ENCODE data around the gene OSCP1. TPM values are rescaled to one million over a fixed set of nuclear protein-coding genes. Genes with fewer than 3 reads are reported as not detected.

The OSCP1 gene
- total RNA-seq, 1 donor from 2014 or later, result 13.9 TPM

DNA sequence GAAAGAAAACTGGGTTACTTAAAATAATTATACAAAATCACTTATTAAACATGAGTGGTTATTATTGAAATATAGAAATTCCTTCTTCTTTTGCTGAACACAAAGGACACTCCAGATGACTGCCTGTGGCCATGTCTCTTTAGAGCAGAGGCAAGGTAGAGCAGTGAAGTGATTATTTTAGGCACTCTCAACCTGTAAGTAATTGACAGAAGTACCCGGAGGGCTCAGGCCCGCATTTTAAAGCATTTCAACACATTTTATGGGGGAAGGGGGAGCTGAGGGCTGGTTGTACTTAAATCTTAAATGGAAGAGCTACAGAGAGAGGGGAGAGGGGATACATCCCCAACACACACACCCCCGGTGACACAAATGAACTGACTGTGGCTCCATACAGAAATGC lies 10.2 kb downstream of the OSCP1 start:
- no peaks in the 10 kb centered on the region for H3K36me3 ChIP-seq (ENCODE audit: control insufficient read depth, insufficient read depth, low read length)
- TF ChIP-seq, protein P1, sequence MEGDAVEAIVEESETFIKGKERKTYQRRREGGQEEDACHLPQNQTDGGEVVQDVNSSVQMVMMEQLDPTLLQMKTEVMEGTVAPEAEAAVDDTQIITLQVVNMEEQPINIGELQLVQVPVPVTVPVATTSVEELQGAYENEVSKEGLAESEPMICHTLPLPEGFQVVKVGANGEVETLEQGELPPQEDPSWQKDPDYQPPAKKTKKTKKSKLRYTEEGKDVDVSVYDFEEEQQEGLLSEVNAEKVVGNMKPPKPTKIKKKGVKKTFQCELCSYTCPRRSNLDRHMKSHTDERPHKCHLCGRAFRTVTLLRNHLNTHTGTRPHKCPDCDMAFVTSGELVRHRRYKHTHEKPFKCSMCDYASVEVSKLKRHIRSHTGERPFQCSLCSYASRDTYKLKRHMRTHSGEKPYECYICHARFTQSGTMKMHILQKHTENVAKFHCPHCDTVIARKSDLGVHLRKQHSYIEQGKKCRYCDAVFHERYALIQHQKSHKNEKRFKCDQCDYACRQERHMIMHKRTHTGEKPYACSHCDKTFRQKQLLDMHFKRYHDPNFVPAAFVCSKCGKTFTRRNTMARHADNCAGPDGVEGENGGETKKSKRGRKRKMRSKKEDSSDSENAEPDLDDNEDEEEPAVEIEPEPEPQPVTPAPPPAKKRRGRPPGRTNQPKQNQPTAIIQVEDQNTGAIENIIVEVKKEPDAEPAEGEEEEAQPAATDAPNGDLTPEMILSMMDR (IDR thresholded peaks at IDR 0.05; ENCODE audit: insufficient read depth, low read length, poor library complexity, severe bottlenecking), result no peak
- DNase-seq (ENCODE audit: low read depth), result no peak

DNA sequence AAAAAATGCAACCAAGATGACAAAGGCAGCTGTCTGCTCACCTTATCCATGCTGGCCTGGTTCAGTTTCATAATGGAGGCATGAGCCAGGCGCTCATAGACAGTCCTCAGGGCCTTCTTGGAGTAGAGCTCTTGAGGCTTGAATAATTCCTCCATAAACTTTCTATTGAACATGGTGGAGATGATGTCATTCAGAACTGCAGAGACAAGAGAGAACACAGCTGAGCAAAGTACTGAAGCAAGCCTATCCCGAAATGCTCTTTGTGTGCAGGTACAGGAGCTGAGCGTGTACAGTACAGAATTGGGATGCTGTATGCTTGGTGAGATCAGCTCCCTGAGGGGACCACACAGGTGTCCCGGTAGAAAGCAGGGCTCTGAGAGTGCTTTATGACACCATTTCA lies 11.5 kb downstream of the OSCP1 start:
- TF ChIP-seq, protein P1 (IDR thresholded peaks at IDR 0.05; ENCODE audit: insufficient read depth, low read length, poor library complexity, severe bottlenecking), result no peak
- no peak overlapping the region for H3K4me3 ChIP-seq (ENCODE audit: low read depth, low read length)
- H3K36me3 ChIP-seq (ENCODE audit: control insufficient read depth, insufficient read depth, low read length), result no peaks in the 10 kb centered on the region
- no peak for DNase-seq (ENCODE audit: low read depth)
- H3K27me3 ChIP-seq (ENCODE audit: control insufficient read depth, insufficient read depth, low read length), result no peaks in the 10 kb centered on the region

More for the DNA sequence above, 10.2 kb downstream of the OSCP1 start:
- Histone ChIP-seq H3K27me3 (ENCODE audit: control insufficient read depth, insufficient read depth, low read length) (no peaks in the 10 kb centered on the region), H3K4me3 (ENCODE audit: low read depth, low read length) (no peak overlapping the region)

DNA sequence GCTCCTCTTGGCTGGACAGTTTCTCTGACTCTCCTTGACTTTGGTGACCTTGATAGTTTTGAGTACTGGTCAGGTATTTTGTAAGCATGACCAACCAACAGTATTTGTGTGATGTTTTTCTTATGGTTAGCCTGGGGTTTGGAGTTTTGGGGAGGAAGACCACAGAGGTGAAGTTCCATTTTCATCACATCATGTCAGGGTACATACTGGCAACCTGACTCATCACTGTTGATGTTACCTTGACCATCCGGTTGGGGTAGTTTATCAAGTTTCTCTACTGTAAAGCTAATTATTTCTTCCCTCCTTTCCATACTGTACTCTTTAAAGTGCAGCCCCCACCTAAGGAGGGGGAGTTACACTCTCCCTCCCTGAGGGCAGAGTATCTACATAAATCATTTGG lies 13.4 kb downstream of the OSCP1 start:
- TF ChIP-seq, protein P1 (IDR thresholded peaks at IDR 0.05; ENCODE audit: insufficient read depth, low read length, poor library complexity, severe bottlenecking), result no peak
- Histone ChIP-seq H3K4me3 (ENCODE audit: low read depth, low read length) (no peak overlapping the region), H3K27me3 (ENCODE audit: control insufficient read depth, insufficient read depth, low read length) (no peaks in the 10 kb centered on the region), H3K36me3 (ENCODE audit: control insufficient read depth, insufficient read depth, low read length) (no peaks in the 10 kb centered on the region)
- DNase-seq (ENCODE audit: low read depth), result peak; percentile 86

DNA sequence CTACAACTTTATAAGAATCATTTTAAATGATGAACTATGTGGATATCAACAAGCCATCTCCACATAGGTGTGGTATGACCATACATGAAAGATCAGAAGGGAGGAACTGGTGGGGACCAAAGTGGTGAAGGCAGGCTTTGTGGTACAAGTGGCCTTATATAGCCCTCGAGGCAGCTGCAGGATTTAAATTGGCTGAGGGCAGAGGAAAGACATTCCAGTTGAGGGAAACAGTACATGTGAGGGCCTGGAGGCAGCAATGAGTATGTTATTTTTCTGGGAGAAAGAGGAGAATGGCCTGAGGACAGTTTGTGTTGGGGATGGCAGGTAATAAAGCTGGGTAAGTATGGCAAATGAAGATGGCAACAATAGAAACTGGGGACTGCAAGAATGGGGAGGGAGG lies 17.1 kb downstream of the OSCP1 start:
- no peak overlapping the region for H3K4me3 ChIP-seq (ENCODE audit: low read depth, low read length)
- no peaks in the 10 kb centered on the region for H3K36me3 ChIP-seq (ENCODE audit: control insufficient read depth, insufficient read depth, low read length)
- H3K27me3 ChIP-seq (ENCODE audit: control insufficient read depth, insufficient read depth, low read length), result no peaks in the 10 kb centered on the region
- no peak for DNase-seq (ENCODE audit: low read depth)
- TF ChIP-seq, protein P1 (IDR thresholded peaks at IDR 0.05; ENCODE audit: insufficient read depth, low read length, poor library complexity, severe bottlenecking), result no peak

DNA sequence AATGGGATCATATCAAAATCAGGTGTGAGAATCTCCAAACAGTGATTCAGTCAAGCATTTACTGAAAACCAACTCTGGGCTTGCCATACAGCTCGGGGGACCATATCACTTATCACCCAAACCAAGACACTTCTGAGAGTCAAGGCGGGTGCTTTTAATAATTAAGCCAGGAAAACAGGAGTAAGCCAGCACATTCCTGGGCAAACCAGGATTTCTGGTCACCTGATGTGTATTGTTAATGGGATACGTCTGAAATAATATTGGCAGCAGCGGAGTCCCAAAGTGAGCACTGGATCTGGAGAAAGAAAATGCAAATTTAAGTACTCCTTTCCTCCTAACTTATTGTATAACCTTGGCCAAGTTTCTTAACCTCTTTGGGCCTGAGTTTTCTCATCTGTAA lies 17.6 kb downstream of the OSCP1 start:
- DNase-seq (ENCODE audit: low read depth), result no peak

DNA sequence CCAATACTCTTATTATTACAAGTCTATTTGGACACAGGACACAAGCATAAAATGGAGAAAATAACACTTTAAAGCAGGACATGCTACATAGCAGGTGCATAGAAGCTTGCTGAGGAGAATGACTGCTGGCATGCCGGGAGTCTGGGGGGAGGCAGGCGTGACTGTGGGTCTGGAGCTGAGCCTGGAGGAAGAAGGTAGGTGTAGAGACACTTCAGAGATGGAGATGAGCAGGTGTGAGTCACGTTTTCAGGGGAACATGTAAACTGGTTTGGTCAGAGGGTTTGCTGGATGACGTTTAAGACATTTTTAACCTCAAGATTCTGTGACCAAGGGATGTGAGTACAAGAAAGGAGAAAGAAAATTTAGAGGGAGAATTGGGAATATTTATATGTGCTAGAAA lies 24.5 kb downstream of the OSCP1 start:
- peaks cover 2% of the 10 kb centered on the region for H3K36me3 ChIP-seq (ENCODE audit: control insufficient read depth, insufficient read depth, low read length)
- H3K27me3 ChIP-seq (ENCODE audit: control insufficient read depth, insufficient read depth, low read length), result no peaks in the 10 kb centered on the region
- DNase-seq (ENCODE audit: low read depth), result no peak
- H3K4me3 ChIP-seq (ENCODE audit: low read depth, low read length), result no peak overlapping the region
- TF ChIP-seq, protein P1 (IDR thresholded peaks at IDR 0.05; ENCODE audit: insufficient read depth, low read length, poor library complexity, severe bottlenecking), result no peak

More for the DNA sequence above, 17.6 kb downstream of the OSCP1 start:
- Histone ChIP-seq H3K27me3 (ENCODE audit: control insufficient read depth, insufficient read depth, low read length) (no peaks in the 10 kb centered on the region), H3K4me3 (ENCODE audit: low read depth, low read length) (no peak overlapping the region), H3K36me3 (ENCODE audit: control insufficient read depth, insufficient read depth, low read length) (no peaks in the 10 kb centered on the region)
- TF ChIP-seq, protein P1 (IDR thresholded peaks at IDR 0.05; ENCODE audit: insufficient read depth, low read length, poor library complexity, severe bottlenecking), result no peak

Data from kidney epithelial cell (primary cell).